Activated naive CD4-positive, alpha-beta T cell treated with anti-CD3 and anti-CD28 coated beads, Interleukin-2, amount 50 U/mL, for 24 hours (primary cell): ENCODE measurements around the gene SLA2.
A peak's percentile ranks its signal among the peaks of the same experiment; 100 is the strongest.
"Not testable (repeated sequence)": the region's sequence is repeated elsewhere in the genome, so short reads cannot be mapped to it uniquely, and the experiment has no call there.

Source experiments
- H3K27ac Mint-ChIP-seq: one replicate; pipeline ENCODE4 v1.8.0; 2021; ENCODE audit warnings: mild to moderate bottlenecking, mixed read lengths
- H3K27me3 Mint-ChIP-seq: one replicate; pipeline ENCODE4 v1.8.0; 2021; ENCODE audit warnings: mixed read lengths
- H3K36me3 Mint-ChIP-seq: one replicate; pipeline ENCODE4 v1.8.0; 2021; ENCODE audit warnings: mixed read lengths
- H3K4me1 Mint-ChIP-seq: one replicate; pipeline ENCODE4 v1.8.0; 2021; ENCODE audit warnings: mixed read lengths
- H3K4me3 Mint-ChIP-seq: one replicate; pipeline ENCODE4 v1.8.0; 2021; ENCODE audit warnings: mild to moderate bottlenecking, mixed read lengths
- H3K9me3 Mint-ChIP-seq: one replicate; pipeline ENCODE4 v1.8.0; 2021; ENCODE audit warnings: mixed read lengths

Gene SLA2

GRCh38 chr20:36632147-36632486, 13.9 kb downstream of the SLA2 start:
- Mint-ChIP-seq H3K27me3 (no peaks in the 10 kb centered on the region), H3K9me3 (no peaks in the 10 kb centered on the region), H3K27ac (peak overlapping the region; percentile 77), H3K4me3 (no peak overlapping the region), H3K4me1 (peaks cover 46% of the 10 kb centered on the region), H3K36me3 (peaks cover 12% of the 10 kb centered on the region)

- Mint-ChIP-seq H3K27me3 (no peaks in the 10 kb centered on the region), H3K36me3 (peaks cover 14% of the 10 kb centered on the region), H3K9me3 (no peaks in the 10 kb centered on the region), H3K4me3 (no peak overlapping the region), H3K4me1 (peaks cover 50% of the 10 kb centered on the region), H3K27ac (peak overlapping the region; percentile 77)
These were observed 14.3 kb downstream of the SLA2 start for GRCh38 chr20:36631646-36632045.

- Mint-ChIP-seq H3K9me3 (no peaks in the 10 kb centered on the region), H3K4me3 (peak overlapping the region; percentile 66), H3K4me1 (peaks cover 51% of the 10 kb centered on the region), H3K36me3 (peaks cover 14% of the 10 kb centered on the region), H3K27me3 (no peaks in the 10 kb centered on the region), H3K27ac (peak overlapping the region; percentile 94)
These were observed 16.0 kb downstream of the SLA2 start for GRCh38 chr20:36629719-36630681.

- no peaks in the 10 kb centered on the region for H3K9me3 Mint-ChIP-seq
- peaks cover 16% of the 10 kb centered on the region for H3K36me3 Mint-ChIP-seq
- H3K4me1 Mint-ChIP-seq, result peaks cover 62% of the 10 kb centered on the region
- no peak overlapping the region for H3K4me3 Mint-ChIP-seq
- H3K27me3 Mint-ChIP-seq, result no peaks in the 10 kb centered on the region
- no peak overlapping the region for H3K27ac Mint-ChIP-seq
These were observed 17.9 kb downstream of the SLA2 start for GRCh38 chr20:36628076-36628475.

- no peak overlapping the region for H3K27ac Mint-ChIP-seq
- no peaks in the 10 kb centered on the region for H3K27me3 Mint-ChIP-seq
- peaks cover 13% of the 10 kb centered on the region for H3K36me3 Mint-ChIP-seq
- no peaks in the 10 kb centered on the region for H3K9me3 Mint-ChIP-seq
- no peak overlapping the region for H3K4me3 Mint-ChIP-seq
- peaks cover 52% of the 10 kb centered on the region for H3K4me1 Mint-ChIP-seq
These were observed 21.1 kb downstream of the SLA2 start for GRCh38 chr20:36624944-36625324.

GRCh38 chr20:36624068-36624943, 21.7 kb downstream of the SLA2 start:
- peaks cover 47% of the 10 kb centered on the region for H3K4me1 Mint-ChIP-seq
- H3K27me3 Mint-ChIP-seq, result no peaks in the 10 kb centered on the region
- H3K27ac Mint-ChIP-seq, result peak overlapping the region; percentile 71
- no peak overlapping the region for H3K4me3 Mint-ChIP-seq
- peaks cover 13% of the 10 kb centered on the region for H3K36me3 Mint-ChIP-seq
- H3K9me3 Mint-ChIP-seq, result no peaks in the 10 kb centered on the region

- Mint-ChIP-seq H3K4me1 (peaks cover 42% of the 10 kb centered on the region), H3K27ac (peak overlapping the region; percentile 71), H3K4me3 (no peak overlapping the region), H3K36me3 (peaks cover 12% of the 10 kb centered on the region), H3K9me3 (no peaks in the 10 kb centered on the region), H3K27me3 (no peaks in the 10 kb centered on the region)
These were observed 22.6 kb downstream of the SLA2 start for GRCh38 chr20:36623444-36623843.

GRCh38 chr20:36620917-36621316, 25.1 kb downstream of the SLA2 start:
- H3K36me3 Mint-ChIP-seq, result peaks cover 9% of the 10 kb centered on the region
- no peaks in the 10 kb centered on the region for H3K9me3 Mint-ChIP-seq
- H3K4me3 Mint-ChIP-seq, result no peak overlapping the region
- H3K27me3 Mint-ChIP-seq, result no peaks in the 10 kb centered on the region
- peaks cover 26% of the 10 kb centered on the region for H3K4me1 Mint-ChIP-seq
- no peak overlapping the region for H3K27ac Mint-ChIP-seq

- Mint-ChIP-seq H3K4me3 (no peak overlapping the region), H3K27me3 (no peaks in the 10 kb centered on the region), H3K4me1 (peaks cover 9% of the 10 kb centered on the region), H3K36me3 (peaks cover 2% of the 10 kb centered on the region), H3K9me3 (no peaks in the 10 kb centered on the region), H3K27ac (no peak overlapping the region)
These were observed 31.0 kb downstream of the SLA2 start for GRCh38 chr20:36614781-36615557.

- Mint-ChIP-seq H3K27ac (peak overlapping the region; percentile 41), H3K36me3 (peaks cover 2% of the 10 kb centered on the region), H3K4me3 (no peak overlapping the region)
These were observed 32.0 kb downstream of the SLA2 start for GRCh38 chr20:36613974-36614373.

GRCh38 chr20:36611625-36612024, 34.4 kb downstream of the SLA2 start:
- Mint-ChIP-seq H3K27me3 (no peaks in the 10 kb centered on the region), H3K4me1 (peaks cover 19% of the 10 kb centered on the region), H3K9me3 (no peaks in the 10 kb centered on the region), H3K4me3 (no peak overlapping the region), H3K27ac (no peak overlapping the region), H3K36me3 (peaks cover 2% of the 10 kb centered on the region)

More at GRCh38 chr20:36613974-36614373, 32.0 kb downstream of the SLA2 start:
- Mint-ChIP-seq H3K4me1 (peaks cover 9% of the 10 kb centered on the region), H3K27me3 (no peaks in the 10 kb centered on the region), H3K9me3 (no peaks in the 10 kb centered on the region)

- H3K9me3 Mint-ChIP-seq, H3K36me3 Mint-ChIP-seq, H3K27me3 Mint-ChIP-seq, H3K4me3 Mint-ChIP-seq: not testable (repeated sequence)
- peaks cover 28% of the 10 kb centered on the region for H3K4me1 Mint-ChIP-seq
- peak overlapping the region; percentile 51 for H3K27ac Mint-ChIP-seq
These were observed 37.6 kb downstream of the SLA2 start for GRCh38 chr20:36608388-36608728.

GRCh38 chr20:36607586-36608387, 38.2 kb downstream of the SLA2 start:
- peak overlapping the region; percentile 95 for H3K27ac Mint-ChIP-seq
- H3K36me3 Mint-ChIP-seq, result peaks cover 2% of the 10 kb centered on the region
- H3K4me3 Mint-ChIP-seq, result peak overlapping the region; percentile 99
- no peaks in the 10 kb centered on the region for H3K27me3 Mint-ChIP-seq
- peaks cover 26% of the 10 kb centered on the region for H3K4me1 Mint-ChIP-seq
- H3K9me3 Mint-ChIP-seq, result no peaks in the 10 kb centered on the region

GRCh38 chr20:36606158-36607066, 39.6 kb downstream of the SLA2 start:
- H3K27me3 Mint-ChIP-seq, result no peaks in the 10 kb centered on the region
- peak overlapping the region; percentile 95 for H3K27ac Mint-ChIP-seq
- H3K4me3 Mint-ChIP-seq, result peak overlapping the region; percentile 99
- no peaks in the 10 kb centered on the region for H3K36me3 Mint-ChIP-seq
- H3K9me3 Mint-ChIP-seq, result no peaks in the 10 kb centered on the region
- H3K4me1 Mint-ChIP-seq, result peaks cover 26% of the 10 kb centered on the region
